A549 treated with GW870086 at 1 μM for 4 hours (cell line): Measurements from ENCODE around the gene HMMR. TPM values are rescaled to one million over a fixed set of nuclear protein-coding genes. Genes with fewer than 3 reads are reported as not detected.

Source experiments
- total RNA-seq: library from RNA; stranded (reverse); fragments of 200-300 nt; extraction: Qiagen RNA extraction; gene quantifications from 5 replicates; pipeline ENCODE4 v1.2.3, GENCODE V29; 2022; ENCODE audit warnings: low read depth

HMMR gene, protein sequence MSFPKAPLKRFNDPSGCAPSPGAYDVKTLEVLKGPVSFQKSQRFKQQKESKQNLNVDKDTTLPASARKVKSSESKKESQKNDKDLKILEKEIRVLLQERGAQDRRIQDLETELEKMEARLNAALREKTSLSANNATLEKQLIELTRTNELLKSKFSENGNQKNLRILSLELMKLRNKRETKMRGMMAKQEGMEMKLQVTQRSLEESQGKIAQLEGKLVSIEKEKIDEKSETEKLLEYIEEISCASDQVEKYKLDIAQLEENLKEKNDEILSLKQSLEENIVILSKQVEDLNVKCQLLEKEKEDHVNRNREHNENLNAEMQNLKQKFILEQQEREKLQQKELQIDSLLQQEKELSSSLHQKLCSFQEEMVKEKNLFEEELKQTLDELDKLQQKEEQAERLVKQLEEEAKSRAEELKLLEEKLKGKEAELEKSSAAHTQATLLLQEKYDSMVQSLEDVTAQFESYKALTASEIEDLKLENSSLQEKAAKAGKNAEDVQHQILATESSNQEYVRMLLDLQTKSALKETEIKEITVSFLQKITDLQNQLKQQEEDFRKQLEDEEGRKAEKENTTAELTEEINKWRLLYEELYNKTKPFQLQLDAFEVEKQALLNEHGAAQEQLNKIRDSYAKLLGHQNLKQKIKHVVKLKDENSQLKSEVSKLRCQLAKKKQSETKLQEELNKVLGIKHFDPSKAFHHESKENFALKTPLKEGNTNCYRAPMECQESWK
- 19.2 to 28.1 TPM (median 24.0 TPM) in 5 replicates for total RNA-seq

DNA sequence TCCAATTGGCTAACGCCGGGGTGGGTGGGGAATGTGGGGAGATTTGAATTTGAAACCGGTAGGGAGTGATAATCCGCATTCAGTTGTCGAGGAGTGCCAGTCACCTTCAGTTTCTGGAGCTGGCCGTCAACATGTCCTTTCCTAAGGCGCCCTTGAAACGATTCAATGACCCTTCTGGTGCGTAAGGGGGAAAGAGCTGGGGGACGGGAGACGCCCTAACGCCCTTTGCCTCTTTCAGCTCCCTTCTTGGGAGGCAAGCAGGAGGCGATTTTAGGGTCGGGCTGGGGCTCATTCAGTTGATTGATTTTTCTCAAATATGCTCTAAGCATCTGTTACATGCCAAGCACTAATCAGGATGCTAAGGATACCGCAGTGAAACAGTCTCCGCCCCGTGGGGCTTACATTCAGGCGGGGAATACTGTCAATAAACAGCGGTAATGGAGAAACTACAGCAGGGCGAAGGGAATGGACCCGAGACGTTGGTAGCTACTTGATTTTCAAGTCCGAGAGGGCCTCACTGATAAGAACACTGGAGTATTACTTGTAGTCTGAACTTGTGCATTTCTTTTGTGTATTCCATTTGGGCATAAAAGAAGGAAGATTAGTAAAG is at the start of gene HMMR:
TSS of gene HMMR (plus strand) at position 71 of the 610 bp plus-strand sequence. CDS start at position 132, 61 bp downstream.

GRCh38 chr5:163437309-163438182 is 22.9 kb upstream of the HMMR start, which contains the start of gene CCNG1:
CCNG1 (plus strand) TSS chr5:163437595; CDS start chr5:163439257, 1,662 bp downstream.

DNA sequence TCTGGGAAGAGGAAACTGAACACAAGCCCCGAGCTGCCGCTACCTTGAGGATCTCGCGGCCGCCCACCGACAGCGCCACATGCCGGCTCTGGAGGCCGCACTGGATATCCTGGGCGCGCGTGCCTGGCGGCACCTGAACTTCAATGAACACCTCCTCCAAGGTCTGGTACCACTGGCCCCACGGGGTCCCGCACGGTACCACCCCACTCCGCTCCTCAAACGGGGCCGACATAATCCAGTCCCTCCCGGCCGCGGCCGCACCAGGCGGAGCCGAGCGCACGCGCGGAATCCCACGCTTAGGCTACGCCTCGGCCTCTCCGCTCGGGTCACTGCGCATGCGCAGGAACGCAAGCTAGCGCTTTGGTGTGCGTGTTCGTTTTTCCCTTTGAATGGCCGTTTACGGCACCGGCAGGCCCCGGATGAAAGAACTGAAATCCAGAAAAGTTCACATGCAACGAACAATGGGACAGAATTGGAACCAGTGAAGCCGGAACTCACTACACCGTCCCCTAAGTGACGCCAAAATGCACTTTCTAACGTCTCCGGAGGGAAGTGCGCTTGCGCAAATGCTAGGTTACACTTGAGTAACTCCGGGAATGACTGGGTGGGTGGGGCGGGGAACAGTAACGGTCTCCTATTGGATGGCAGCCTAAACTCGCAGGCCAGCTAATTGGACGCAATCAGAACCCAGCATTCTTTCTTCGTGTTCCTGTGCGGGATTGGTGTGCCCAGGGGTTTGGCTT is 442 bp upstream of the HMMR start, which contains the start of gene NUDCD2:
TSS of gene NUDCD2 (minus strand) at position 284 of the 743 bp plus-strand sequence. CDS start at position 232, 52 bp downstream.

DNA sequence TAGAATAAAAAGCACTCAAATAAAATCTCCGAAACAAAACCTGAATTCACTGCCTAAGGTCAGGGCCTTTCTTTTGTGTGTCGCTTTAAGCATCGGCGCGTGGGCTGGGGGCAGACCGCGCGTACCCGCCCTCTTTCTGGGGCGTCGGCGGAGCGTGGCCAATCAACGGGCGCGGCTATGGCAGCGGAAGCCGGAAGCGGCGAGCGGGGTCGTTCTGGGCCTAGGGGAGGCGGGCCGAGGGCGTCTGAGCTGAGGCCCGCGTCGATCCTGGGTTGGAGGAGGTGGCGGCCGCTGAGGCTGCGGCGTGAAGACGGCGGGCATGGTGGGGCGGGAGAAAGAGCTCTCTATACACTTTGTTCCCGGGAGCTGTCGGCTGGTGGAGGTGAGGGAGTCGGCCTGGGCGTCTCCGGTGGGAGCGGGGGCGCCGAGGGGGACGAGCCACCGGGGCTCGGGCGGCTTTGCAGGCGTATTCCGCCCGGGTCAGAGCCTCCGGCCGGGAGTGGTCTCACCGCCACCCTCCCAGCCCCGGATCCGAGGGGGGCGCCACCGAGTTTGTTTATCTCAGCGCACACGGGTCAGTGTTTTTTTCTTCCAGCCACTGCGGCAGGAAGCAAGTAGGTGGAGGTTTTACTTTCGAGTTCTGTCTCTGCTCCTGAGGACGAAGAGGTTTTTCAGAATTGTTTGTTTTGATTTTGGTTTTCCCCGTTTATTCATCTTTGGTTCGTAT is 45.1 kb downstream of the HMMR start, which contains the start of gene MAT2B:
TSS of gene MAT2B (plus strand) at position 252 of the 727 bp plus-strand sequence. CDS start at position 320, 68 bp downstream.

Other genes with a start within 250 kb of the HMMR start
- gene CCNG1, start 23.0 kb upstream of the HMMR start, total RNA-seq: 58.6 to 68.0 TPM (median 63.1 TPM) in 5 replicates
- 26.6 to 36.6 TPM (median 34.6 TPM) in 5 replicates for gene NUDCD2, start 530 bp upstream of the HMMR start, total RNA-seq
- 35.5 to 48.3 TPM (median 44.6 TPM) in 5 replicates for gene MAT2B, start 45.0 kb downstream of the HMMR start, total RNA-seq